Mesenchymal stem cell (in vitro differentiated cells and primary cell): ENCODE data around the gene ADK.

Experiments
- DNase-seq: peaks from one replicate; pipeline ENCODE4 v3.0.0-alpha.2; 2013
- H2AFZ ChIP-seq: one replicate; pipeline ENCODE4 v1.6.1; 2013; ENCODE audit warnings: low read depth, mild to moderate bottlenecking, control low read depth, inconsistent platforms, low read length, moderate library complexity
- H2AK5ac ChIP-seq: 2 replicates; pipeline ENCODE4 v1.6.1; 2013; ENCODE audit warnings: low read length, moderate library complexity, mild to moderate bottlenecking, inconsistent platforms; ENCODE audit not compliant: severe bottlenecking
- H2BK120ac ChIP-seq: one replicate; pipeline ENCODE4 v1.6.1; 2013; ENCODE audit warnings: low read depth, mild to moderate bottlenecking, inconsistent platforms, low read length, moderate library complexity
- H2BK12ac ChIP-seq, 2 experiments: one replicate each; pipeline ENCODE4 v1.6.1; 2013; ENCODE audit warnings: inconsistent platforms in 2 of 2, low read length in 2 of 2, mild to moderate bottlenecking in 2 of 2, moderate library complexity in 2 of 2, control low read depth in 1 of 2
- H2BK15ac ChIP-seq: one replicate; pipeline ENCODE4 v1.6.1; 2013; ENCODE audit warnings: mild to moderate bottlenecking, low read depth, inconsistent platforms; ENCODE audit not compliant: poor library complexity, severe bottlenecking
- H2BK5ac ChIP-seq: 2 replicates; pipeline ENCODE4 v1.6.1; 2013; ENCODE audit warnings: low read depth, mild to moderate bottlenecking, low read length, control low read depth, inconsistent platforms; ENCODE audit not compliant: poor library complexity, severe bottlenecking
- H3K14ac ChIP-seq, 2 experiments: one replicate each; pipeline ENCODE4 v1.6.1; 2013; ENCODE audit warnings: inconsistent platforms in 2 of 2, low read length in 2 of 2, control low read depth in 1 of 2, mild to moderate bottlenecking in 1 of 2, moderate library complexity in 1 of 2
- H3K18ac ChIP-seq, 2 experiments: one replicate each; pipeline ENCODE4 v1.6.1; 2013; ENCODE audit warnings: inconsistent platforms in 2 of 2, low read length in 2 of 2, control low read depth in 1 of 2, low read depth in 1 of 2, mild to moderate bottlenecking in 1 of 2
- H3K23ac ChIP-seq, 2 experiments: one replicate each; pipeline ENCODE4 v1.6.1; 2013; ENCODE audit warnings: inconsistent platforms in 2 of 2, low read length in 2 of 2, mild to moderate bottlenecking in 2 of 2, moderate library complexity in 2 of 2, control low read depth in 1 of 2
- H3K27ac ChIP-seq: 2 replicates; pipeline ENCODE4 v1.5.1; 2013; ENCODE audit warnings: mild to moderate bottlenecking, moderate library complexity, low read length, control low read depth, inconsistent platforms; ENCODE audit not compliant: poor library complexity, severe bottlenecking
- H3K27me3 ChIP-seq, 2 experiments: 2 replicates each; pipeline versions ENCODE4 v1.6.1 to v1.7.0; 2013; ENCODE audit warnings: low read length in 2 of 2, mild to moderate bottlenecking in 2 of 2, moderate library complexity in 2 of 2, control low read depth in 1 of 2, inconsistent platforms in 1 of 2; ENCODE audit not compliant: control insufficient read depth in 1 of 2, insufficient read depth in 1 of 2
- H3K36me3 ChIP-seq, 2 experiments: 2 replicates each; pipeline versions ENCODE4 v1.6.1 to v1.7.0; 2013; ENCODE audit warnings: low read length in 2 of 2, control low read depth in 1 of 2, inconsistent platforms in 1 of 2, low read depth in 1 of 2, mild to moderate bottlenecking in 1 of 2; ENCODE audit not compliant: insufficient read depth in 2 of 2, control insufficient read depth in 1 of 2
- H3K4ac ChIP-seq, 2 experiments: one replicate each; pipeline ENCODE4 v1.6.1; 2013; ENCODE audit warnings: inconsistent platforms in 2 of 2, low read length in 2 of 2, mild to moderate bottlenecking in 2 of 2, moderate library complexity in 2 of 2, control low read depth in 1 of 2, low read depth in 1 of 2
- H3K4me1 ChIP-seq: 2 replicates; pipeline ENCODE4 v1.6.1; 2013; ENCODE audit warnings: low read depth, low read length, control low read depth; ENCODE audit not compliant: control insufficient read depth, insufficient read depth
- H3K4me2 ChIP-seq: 2 replicates; pipeline ENCODE4 v1.6.1; 2013; ENCODE audit warnings: low read length, mild to moderate bottlenecking, inconsistent platforms; ENCODE audit not compliant: poor library complexity, severe bottlenecking
- H3K4me3 ChIP-seq, 2 experiments: 2 replicates each; pipeline versions ENCODE4 v1.5.1 to v1.7.0; 2013; ENCODE audit warnings: low read length in 2 of 2, mild to moderate bottlenecking in 2 of 2, control low read depth in 1 of 2, low read depth in 1 of 2; ENCODE audit not compliant: insufficient read depth in 1 of 2
- H3K79me1 ChIP-seq: replicated peaks from 2 replicates; pipeline ENCODE4 v1.6.1; 2013; ENCODE audit warnings: mild to moderate bottlenecking, control low read depth, low read length, inconsistent platforms; ENCODE audit not compliant: poor library complexity, severe bottlenecking
- H3K9ac ChIP-seq: 2 replicates; pipeline ENCODE4 v1.7.0; 2013; ENCODE audit warnings: mild to moderate bottlenecking, low read length, moderate library complexity
- H3K9me3 ChIP-seq: 2 replicates; pipeline ENCODE4 v1.7.0; 2013; ENCODE audit warnings: mild to moderate bottlenecking, low read length; ENCODE audit not compliant: control insufficient read depth
- H4K8ac ChIP-seq: one replicate; pipeline ENCODE4 v1.6.1; 2013; ENCODE audit warnings: inconsistent platforms, mild to moderate bottlenecking, low read length, moderate library complexity
- H4K91ac ChIP-seq: one replicate; pipeline ENCODE4 v1.6.1; 2013; ENCODE audit warnings: mild to moderate bottlenecking, low read length, inconsistent platforms
- WGBS: methylation state at CpG from one replicate; pipeline ENCODE4 v1.1.7; 2013; ENCODE audit warnings: mixed read lengths; 5-methylcytosine and 5-hydroxymethylcytosine counted together

Gene ADK

GRCh38 chr10:74107391-74107790 lies 43.6 kb upstream of the ADK start:
- Histone ChIP-seq H3K23ac (no peak overlapping the region), H4K8ac (no peak overlapping the region), H2AK5ac (no peak overlapping the region), H3K4me1 (no peaks in the 10 kb centered on the region), H2BK12ac (no peak overlapping the region), H3K9ac (no peak overlapping the region), H3K4me2 (no peak overlapping the region), H3K4ac (no peak overlapping the region), H3K14ac (no peak overlapping the region), H2BK5ac (no peak overlapping the region), H3K4me3 (no peak overlapping the region), H3K9me3 (no peaks in the 10 kb centered on the region), H2AFZ (no peak overlapping the region), H3K27ac (no peak overlapping the region), H3K79me1 (peaks cover 29% of the 10 kb centered on the region), H2BK15ac (no peak overlapping the region), H4K91ac (no peak overlapping the region), H3K18ac (no peak overlapping the region), H2BK120ac (no peak overlapping the region), H3K36me3 (peaks cover 57 to 94% of the 10 kb centered on the region in 2 experiments), H3K27me3 (no peaks in the 10 kb centered on the region)
- no peak for DNase-seq
- 96% methylated on average over 3 of the region's 4 CpGs for WGBS

DNA sequence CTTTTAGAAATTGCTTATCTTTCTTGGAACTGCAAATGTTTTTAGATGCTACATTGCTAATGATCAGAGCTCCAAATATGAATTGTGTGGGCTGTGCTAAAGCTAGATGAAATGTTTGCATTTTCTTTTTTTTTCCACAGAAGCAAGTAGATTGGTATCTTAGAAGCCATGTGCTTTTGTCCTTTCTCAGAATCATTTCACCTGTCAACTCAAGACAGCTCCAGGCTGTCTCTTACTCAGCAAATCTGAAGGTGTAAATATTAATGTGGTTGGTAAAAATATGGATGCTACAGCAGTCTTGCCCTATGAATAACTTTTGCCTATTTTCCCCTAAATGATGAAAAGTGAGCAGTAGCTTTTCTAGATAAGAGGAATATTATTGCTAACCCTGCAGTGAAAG lies 41.6 kb upstream of the ADK start:
- Histone ChIP-seq H2AK5ac (no peak overlapping the region), H3K9ac (no peak overlapping the region), H3K23ac (no peak overlapping the region), H3K4me3 (no peak overlapping the region), H2BK120ac (no peak overlapping the region), H3K4ac (no peak overlapping the region), H3K18ac (no peak overlapping the region), H3K4me1 (peaks cover 4% of the 10 kb centered on the region), H2BK12ac (no peak overlapping the region), H3K4me2 (no peak overlapping the region), H4K8ac (no peak overlapping the region), H2BK5ac (no peak overlapping the region), H3K36me3 (peaks cover 56 to 96% of the 10 kb centered on the region in 2 experiments), H3K9me3 (no peaks in the 10 kb centered on the region), H3K79me1 (peaks cover 25% of the 10 kb centered on the region), H3K27me3 (no peaks in the 10 kb centered on the region), H3K27ac (no peak overlapping the region), H2AFZ (no peak overlapping the region), H4K91ac (no peak overlapping the region), H3K14ac (no peak overlapping the region), H2BK15ac (no peak overlapping the region)
- DNase-seq: no peak

DNA sequence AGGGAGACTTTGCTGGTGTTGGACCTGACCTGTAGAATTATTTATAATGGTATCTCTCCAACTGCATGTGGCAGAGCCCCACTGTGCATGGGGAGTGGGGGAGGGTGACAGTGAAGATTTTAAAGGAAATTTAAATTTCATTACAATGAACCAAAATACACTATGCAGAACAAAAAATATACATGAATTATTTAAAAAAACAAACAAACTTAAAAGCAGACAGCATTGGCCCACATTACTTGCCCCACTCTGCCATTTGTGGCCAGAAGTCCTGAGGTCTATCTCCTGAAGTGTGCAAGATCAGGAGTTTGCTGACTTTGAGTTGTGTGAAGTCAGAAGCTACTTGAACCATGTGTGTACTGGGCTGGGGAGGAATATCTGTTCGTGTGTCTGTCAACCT lies 40.9 kb upstream of the ADK start:
- Histone ChIP-seq H3K27ac (no peak overlapping the region), H3K36me3 (peaks cover 58 to 96% of the 10 kb centered on the region in 2 experiments), H3K4me3 (no peak overlapping the region), H3K9ac (no peak overlapping the region), H2BK120ac (no peak overlapping the region), H3K18ac (no peak overlapping the region), H3K4me2 (no peak overlapping the region), H2BK12ac (no peak overlapping the region), H3K4me1 (peaks cover 4% of the 10 kb centered on the region), H2BK15ac (no peak overlapping the region), H3K23ac (no peak overlapping the region), H4K91ac (no peak overlapping the region), H2AK5ac (no peak overlapping the region), H3K27me3 (no peaks in the 10 kb centered on the region), H2BK5ac (no peak overlapping the region), H2AFZ (no peak overlapping the region), H4K8ac (no peak overlapping the region), H3K79me1 (peaks cover 27% of the 10 kb centered on the region), H3K9me3 (no peaks in the 10 kb centered on the region), H3K14ac (no peak overlapping the region), H3K4ac (no peak overlapping the region)
- 89% methylated on average over 1 of the region's 1 CpG for WGBS
- no peak for DNase-seq

DNA sequence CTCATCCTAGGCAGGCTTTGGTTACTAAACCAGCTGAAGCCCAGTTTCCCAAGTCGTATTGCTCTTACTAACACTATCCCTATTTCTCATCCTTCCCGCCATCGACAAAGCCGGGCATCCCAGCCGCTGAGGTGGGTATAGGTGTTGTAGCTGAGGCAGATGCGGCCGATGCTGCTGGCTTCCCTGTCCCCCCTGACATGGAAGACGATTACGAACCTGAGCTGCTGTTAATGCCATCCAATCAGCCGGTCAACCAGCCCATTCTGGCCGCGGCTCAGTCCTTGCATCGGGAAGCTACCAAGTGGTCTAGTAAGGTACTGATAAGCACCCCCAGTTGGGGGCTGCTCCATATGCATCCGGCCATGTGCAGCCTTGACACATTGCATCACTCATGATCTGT lies 39.2 kb upstream of the ADK start:
- Histone ChIP-seq H3K27ac (no peak overlapping the region), H3K4ac (no peak overlapping the region), H2AFZ (no peak overlapping the region), H3K4me2 (no peak overlapping the region), H3K23ac (no peak overlapping the region), H3K18ac (no peak overlapping the region), H3K36me3 (peaks cover 55 to 97% of the 10 kb centered on the region in 2 experiments), H2BK120ac (no peak overlapping the region), H3K79me1 (peaks cover 33% of the 10 kb centered on the region), H2BK15ac (no peak overlapping the region), H3K27me3 (no peaks in the 10 kb centered on the region), H3K9me3 (no peaks in the 10 kb centered on the region), H2BK12ac (no peak overlapping the region), H3K4me3 (no peak overlapping the region), H4K91ac (no peak overlapping the region), H4K8ac (peak overlapping the region; percentile 40), H2BK5ac (no peak overlapping the region), H3K14ac (no peak overlapping the region), H2AK5ac (no peak overlapping the region), H3K9ac (no peak overlapping the region), H3K4me1 (peaks cover 4% of the 10 kb centered on the region)
- DNase-seq: no peak
- WGBS: 99% methylated on average over 14 of the region's 14 CpGs
